ENCODE results near the gene RHO.

Gene RHO

GRCh38 chr3:129574206-129574605, 45.8 kb downstream of the RHO start:
- Histone ChIP-seq H3K9me2 (replicated peaks; ENCODE audit: low read depth, low read length) (no peaks in the 10 kb centered on the region), H3K36me3 (ENCODE audit: insufficient read depth, low read length) (peaks cover 55% of the 10 kb centered on the region; the same call in 1 of the 2 replicates), H3K4me1 (ENCODE audit: insufficient read depth, low read length, poor library complexity, severe bottlenecking) (peaks cover 31% of the 10 kb centered on the region), H3K9ac (ENCODE audit: low read depth, low read length, poor library complexity, severe bottlenecking) (no peak overlapping the region), H3K4me3 (ENCODE audit: low read length, poor library complexity, severe bottlenecking) (no peak overlapping the region), H3K27me3 (ENCODE audit: insufficient read depth, low read length, poor library complexity, severe bottlenecking) (no peaks in the 10 kb centered on the region), H3K9me3 (ENCODE audit: insufficient read depth, low read depth, low read length) (no peaks in the 10 kb centered on the region), H2AFZ (ENCODE audit: low read length) (no peak overlapping the region), H3F3A (ENCODE audit: low read depth) (no peaks in the 10 kb centered on the region), H4K20me1 (ENCODE audit: insufficient read depth, low read length, poor library complexity, severe bottlenecking) (no peaks in the 10 kb centered on the region), H3K4me2 (ENCODE audit: low read depth, low read length, poor library complexity, severe bottlenecking) (no peak overlapping the region), H3K79me2 (ENCODE audit: insufficient read depth, low read length) (no peaks in the 10 kb centered on the region)
- TF ChIP-seq EZH2phosphoT487 (IDR thresholded peaks at IDR 0.05; ENCODE audit: borderline replicate concordance), result no peak
- TF ChIP-seq CTCF (conservative IDR thresholded peaks at IDR 0.05; ENCODE audit: low read length), result no peak

- no peaks in the 10 kb centered on the region for H3F3A ChIP-seq (ENCODE audit: low read depth)
- H2AFZ ChIP-seq (ENCODE audit: low read length), result no peak overlapping the region
- H3K9ac ChIP-seq (ENCODE audit: low read depth, low read length, poor library complexity, severe bottlenecking), result no peak overlapping the region
- no peak overlapping the region for H3K4me2 ChIP-seq (ENCODE audit: low read depth, low read length, poor library complexity, severe bottlenecking)
- no peak overlapping the region for H3K4me3 ChIP-seq (ENCODE audit: low read length, poor library complexity, severe bottlenecking)
- TF ChIP-seq CTCF (conservative IDR thresholded peaks at IDR 0.05; ENCODE audit: low read length) (no peak), EZH2phosphoT487 (IDR thresholded peaks at IDR 0.05; ENCODE audit: borderline replicate concordance) (no peak)
- no peaks in the 10 kb centered on the region for H3K27me3 ChIP-seq (ENCODE audit: insufficient read depth, low read length, poor library complexity, severe bottlenecking)
- no peaks in the 10 kb centered on the region for H3K9me2 ChIP-seq (replicated peaks; ENCODE audit: low read depth, low read length)
- H3K79me2 ChIP-seq (ENCODE audit: insufficient read depth, low read length), result no peaks in the 10 kb centered on the region
- H4K20me1 ChIP-seq (ENCODE audit: insufficient read depth, low read length, poor library complexity, severe bottlenecking), result no peaks in the 10 kb centered on the region
- peaks cover 55% of the 10 kb centered on the region; the same call in 1 of the 2 replicates for H3K36me3 ChIP-seq (ENCODE audit: insufficient read depth, low read length)
- peaks cover 32% of the 10 kb centered on the region for H3K4me1 ChIP-seq (ENCODE audit: insufficient read depth, low read length, poor library complexity, severe bottlenecking)
- no peaks in the 10 kb centered on the region for H3K9me3 ChIP-seq (ENCODE audit: insufficient read depth, low read depth, low read length)
Measured at GRCh38 chr3:129575233-129575996, 47.0 kb downstream of the RHO start.

- Histone ChIP-seq H3K27me3 (ENCODE audit: insufficient read depth, low read length, poor library complexity, severe bottlenecking) (no peaks in the 10 kb centered on the region), H3K4me1 (ENCODE audit: insufficient read depth, low read length, poor library complexity, severe bottlenecking) (peaks cover 32% of the 10 kb centered on the region), H3K9me2 (replicated peaks; ENCODE audit: low read depth, low read length) (no peaks in the 10 kb centered on the region), H3K79me2 (ENCODE audit: insufficient read depth, low read length) (no peaks in the 10 kb centered on the region), H3K9me3 (ENCODE audit: insufficient read depth, low read depth, low read length) (no peaks in the 10 kb centered on the region), H3K4me2 (ENCODE audit: low read depth, low read length, poor library complexity, severe bottlenecking) (no peak overlapping the region), H3F3A (ENCODE audit: low read depth) (no peaks in the 10 kb centered on the region), H2AFZ (ENCODE audit: low read length) (no peak overlapping the region), H3K36me3 (ENCODE audit: insufficient read depth, low read length) (peaks cover 55% of the 10 kb centered on the region; the same call in 1 of the 2 replicates), H4K20me1 (ENCODE audit: insufficient read depth, low read length, poor library complexity, severe bottlenecking) (no peaks in the 10 kb centered on the region), H3K9ac (ENCODE audit: low read depth, low read length, poor library complexity, severe bottlenecking) (no peak overlapping the region), H3K4me3 (ENCODE audit: low read length, poor library complexity, severe bottlenecking) (no peak overlapping the region)
- TF ChIP-seq EZH2phosphoT487 (IDR thresholded peaks at IDR 0.05; ENCODE audit: borderline replicate concordance) (no peak), CTCF (conservative IDR thresholded peaks at IDR 0.05; ENCODE audit: low read length) (no peak)
Measured at GRCh38 chr3:129575997-129576384, 47.6 kb downstream of the RHO start.
